Measurements from ENCODE around the gene CSF1R.

The CSF1R gene

DNA sequence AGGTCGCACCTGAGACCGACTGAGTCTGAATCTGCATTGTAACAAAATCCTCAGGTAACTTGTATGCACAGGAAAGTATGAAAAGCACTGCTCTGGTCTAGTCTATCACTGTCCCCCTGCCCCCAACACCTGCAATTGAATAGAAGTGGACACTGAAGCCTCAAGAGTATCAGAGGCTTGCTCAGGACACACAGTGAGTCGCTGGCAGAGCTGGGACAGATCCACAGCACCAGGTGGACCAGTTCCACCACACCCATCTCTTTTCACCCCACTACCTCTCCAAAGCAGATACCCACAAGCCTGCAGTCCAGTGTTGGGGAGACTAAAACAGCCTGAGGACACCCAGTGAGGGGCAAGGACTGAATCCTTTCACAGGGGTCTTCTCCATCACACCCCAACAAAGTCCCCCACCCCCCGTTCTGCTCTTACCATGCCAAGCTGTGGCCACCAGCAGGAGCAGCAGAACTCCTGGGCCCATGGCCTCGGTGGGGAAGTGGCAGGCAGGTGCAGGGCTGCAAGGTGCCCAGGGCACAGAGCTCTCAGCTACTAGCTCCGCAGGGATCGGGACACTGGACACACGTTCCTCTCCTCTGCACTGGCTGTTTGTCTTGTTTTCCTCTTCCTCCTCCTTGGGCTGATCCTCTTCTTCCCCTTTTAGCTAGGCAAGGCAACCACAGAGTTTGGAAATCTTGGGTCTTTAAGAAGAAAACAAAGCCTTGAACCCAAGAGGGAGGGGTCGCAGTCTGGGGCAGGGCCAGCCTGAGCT, at the start of gene CSF1R:
CSF1R (minus strand) TSS at position 605 of the 766 bp plus-strand sequence; CDS start at position 478, 127 bp downstream.
- DNase-seq (ENCODE audit: low read depth in 2 of 2): no peak

DNA sequence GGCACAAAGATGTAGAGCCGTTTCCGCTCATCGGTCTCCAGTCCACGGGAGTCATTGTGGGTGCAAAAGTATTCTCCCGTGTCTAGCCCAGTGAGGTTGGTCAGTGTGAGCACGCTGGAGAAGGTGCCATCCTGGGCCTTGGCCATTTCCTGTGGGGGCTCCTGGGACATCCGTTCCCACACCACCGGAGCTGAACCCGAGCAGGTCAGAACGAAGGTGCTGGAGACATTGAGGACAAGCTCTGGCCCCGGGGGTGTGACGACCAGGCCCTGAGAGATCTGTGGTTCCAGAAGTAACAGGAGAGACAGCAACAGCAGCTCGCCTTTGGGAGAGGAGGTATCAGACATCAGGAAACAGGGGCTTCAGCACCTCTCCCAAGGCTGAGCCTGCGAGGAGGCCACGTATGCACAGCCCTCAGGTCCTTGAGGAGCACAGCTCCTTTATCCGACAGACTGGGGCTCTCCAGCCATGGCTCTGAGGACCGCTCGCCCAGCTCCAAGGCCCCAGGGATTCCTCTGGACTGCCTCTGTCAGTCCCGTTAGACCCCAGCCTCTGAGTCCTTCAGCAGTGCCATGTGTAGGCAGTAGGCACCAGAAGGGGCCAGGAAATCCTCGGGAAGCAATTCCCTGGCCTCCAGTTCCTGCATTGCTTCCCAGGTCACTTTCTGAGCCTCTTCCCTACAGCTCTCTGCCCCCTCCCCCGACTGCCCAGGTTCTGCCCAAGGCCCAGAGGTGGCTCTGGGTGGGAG, 49.4 kb upstream of the CSF1R start:
- DNase-seq (ENCODE audit: low read depth in 2 of 2): no peak

GRCh38 chr5:150134198-150134588, 47.8 kb upstream of the CSF1R start:
- DNase-seq (ENCODE audit: low read depth in 2 of 2): no peak

GRCh38 chr5:150133581-150134197, 47.3 kb upstream of the CSF1R start:
- DNase-seq (ENCODE audit: low read depth in 2 of 2): no peak

GRCh38 chr5:150132740-150133139, 46.4 kb upstream of the CSF1R start:
- no peak for DNase-seq (ENCODE audit: low read depth in 2 of 2)

GRCh38 chr5:150131978-150132694, 45.8 kb upstream of the CSF1R start:
- DNase-seq (ENCODE audit: low read depth in 2 of 2): no peak

DNA sequence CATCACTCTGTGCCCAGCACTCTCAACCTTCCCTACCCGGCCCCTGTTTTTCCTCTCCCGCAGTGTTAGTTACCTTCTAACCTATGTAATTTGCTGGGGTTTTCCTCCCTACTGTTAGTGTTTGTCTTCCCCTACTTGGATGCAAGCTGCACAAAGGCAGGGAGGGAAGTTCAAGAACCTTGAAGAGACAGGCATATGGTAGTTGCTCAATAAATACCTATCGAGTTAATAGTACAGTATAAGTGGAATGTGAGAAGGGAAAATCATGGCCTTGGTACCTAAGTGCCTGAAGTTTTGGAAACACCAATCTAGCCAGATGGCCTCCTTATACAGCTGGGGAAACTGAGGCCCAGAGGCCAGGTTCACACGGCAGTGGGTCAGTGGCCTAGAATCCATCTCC, 45.1 kb upstream of the CSF1R start:
- no peak for DNase-seq (ENCODE audit: low read depth in 2 of 2)

DNA sequence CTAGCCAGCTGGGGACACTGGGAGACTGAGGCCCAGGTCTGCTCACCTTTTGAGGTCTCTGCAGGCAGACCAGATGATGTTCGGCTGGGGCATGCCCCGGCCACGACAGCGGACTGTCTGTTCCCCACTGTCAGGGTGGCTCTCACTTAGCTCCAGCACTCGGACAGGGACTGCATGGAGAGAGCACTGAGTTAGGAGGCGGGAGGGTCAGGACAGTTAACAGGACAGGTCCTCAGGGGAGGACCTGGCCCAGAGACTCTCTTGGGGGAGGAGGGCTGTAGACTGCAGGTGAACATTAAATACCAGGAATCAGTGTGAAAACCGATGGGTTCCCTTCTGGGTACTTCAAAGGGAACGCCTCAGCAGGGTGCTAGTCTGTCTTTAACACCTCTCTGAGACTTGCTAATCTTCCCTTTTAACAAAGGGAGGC, 44.2 kb upstream of the CSF1R start:
- DNase-seq (ENCODE audit: low read depth in 2 of 2): no peak

- DNase-seq (ENCODE audit: low read depth in 2 of 2): peak in 1 of 2 donors; percentile 6
Measured at GRCh38 chr5:150129813-150130492, 43.6 kb upstream of the CSF1R start.

- DNase-seq (ENCODE audit: low read depth in 2 of 2): no peak
Measured at GRCh38 chr5:150129454-150129812, 43.1 kb upstream of the CSF1R start.

- DNase-seq (ENCODE audit: low read depth in 2 of 2): no peak
Measured at GRCh38 chr5:150126921-150127265, 40.5 kb upstream of the CSF1R start.

GRCh38 chr5:150126199-150126920, 40.0 kb upstream of the CSF1R start:
- no peak for DNase-seq (ENCODE audit: low read depth in 2 of 2)

- no peak for DNase-seq (ENCODE audit: low read depth in 2 of 2)
Measured at GRCh38 chr5:150125334-150125733, 39.0 kb upstream of the CSF1R start.

GRCh38 chr5:150124596-150124995, 38.2 kb upstream of the CSF1R start:
- no peak for DNase-seq (ENCODE audit: low read depth in 2 of 2)

GRCh38 chr5:150124111-150124557, 37.8 kb upstream of the CSF1R start:
- DNase-seq (ENCODE audit: low read depth in 2 of 2): no peak

DNA sequence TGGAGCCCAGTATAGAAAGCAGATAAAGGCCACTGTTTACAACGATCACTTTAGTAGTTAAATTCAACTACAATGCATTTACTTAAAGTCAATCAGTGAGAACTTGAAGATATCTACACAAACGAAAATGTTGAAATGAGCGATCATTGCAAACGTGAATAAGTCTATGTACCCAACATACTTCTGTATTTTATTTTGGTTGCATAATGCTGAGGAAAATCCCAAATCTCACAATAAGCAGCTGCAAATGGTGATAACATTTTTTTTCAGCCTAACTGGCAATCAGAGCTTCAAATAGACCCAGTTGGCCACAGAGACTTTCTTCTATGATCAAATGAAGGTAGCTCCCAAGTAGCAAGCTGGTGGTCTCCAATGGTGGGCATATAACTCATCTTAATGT, 37.2 kb upstream of the CSF1R start:
- DNase-seq (ENCODE audit: low read depth in 2 of 2): no peak

- no peak for DNase-seq (ENCODE audit: low read depth in 2 of 2)
Measured at GRCh38 chr5:150122536-150123481, 36.5 kb upstream of the CSF1R start.

GRCh38 chr5:150122158-150122510, 35.8 kb upstream of the CSF1R start:
- no peak for DNase-seq (ENCODE audit: low read depth in 2 of 2)

DNA sequence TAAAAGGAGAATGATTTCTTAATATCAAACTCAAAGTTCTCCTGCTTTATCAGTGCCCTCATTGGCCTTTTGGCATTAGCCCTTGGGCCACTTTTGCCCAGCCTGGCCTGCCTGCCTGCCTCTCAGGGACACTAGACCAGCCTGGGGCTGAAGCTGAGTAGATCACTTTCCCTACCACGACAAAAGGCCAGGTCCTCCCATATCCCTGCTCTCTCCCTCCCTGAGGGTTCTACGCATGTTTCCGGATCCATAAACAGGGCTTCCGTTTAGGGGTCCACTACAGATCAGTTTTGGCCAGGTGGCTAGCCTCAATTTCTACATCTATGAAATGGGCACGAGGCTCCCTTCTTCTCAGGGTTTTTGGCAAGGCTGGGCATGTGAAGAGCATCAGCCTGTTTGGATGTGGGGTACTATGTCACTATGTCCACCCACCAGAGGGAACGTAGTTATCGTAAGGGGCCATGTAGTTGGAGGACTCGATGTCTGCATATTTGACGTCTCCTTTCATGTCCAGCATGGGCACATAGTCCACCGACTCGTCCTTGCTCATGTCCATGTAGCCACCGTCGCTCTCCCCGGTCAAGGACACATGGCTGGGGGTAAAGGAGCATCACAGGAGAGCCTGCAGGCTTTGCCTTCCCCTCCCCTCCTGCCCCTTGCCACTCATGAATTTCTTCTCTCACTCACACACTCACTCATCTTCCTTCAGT, 35.2 kb upstream of the CSF1R start:
- DNase-seq (ENCODE audit: low read depth in 2 of 2): no peak
